Stimulated activated CD4-positive, alpha-beta T cell treated with anti-CD3 and anti-CD28 coated beads, Interleukin-12 subunit alpha, Interleukin-12 subunit beta, amount 100 ng/mL, for 48 hours (primary cell): ENCODE data around the gene UTY.

ENCODE experiments used
- DNase-seq, 3 donors: peaks; one replicate each; pipeline ENCODE4 v3.0.0-alpha.2; 2020; ENCODE audit warnings: low read depth in 2 of 3, low spot score in 1 of 3

The UTY gene

GRCh38 chrY:13479828-13480227, at the start of gene UTY:
Gene UTY (minus strand): TSS chrY:13480033. CDS start chrY:13479665, 368 bp downstream.
- DNase-seq = peak in 2 of 3 donors; percentile 60 to 65

- no peak for DNase-seq
These were observed 40.6 kb upstream of the UTY start for GRCh38 chrY:13520474-13520873.

GRCh38 chrY:13501215-13501614, 21.4 kb upstream of the UTY start:
- no peak for DNase-seq

GRCh38 chrY:13493737-13494136, 13.9 kb upstream of the UTY start:
- no peak for DNase-seq

GRCh38 chrY:13492408-13492807, 12.6 kb upstream of the UTY start:
- no peak for DNase-seq

GRCh38 chrY:13488738-13489137, 8.9 kb upstream of the UTY start:
- no peak for DNase-seq

DNA sequence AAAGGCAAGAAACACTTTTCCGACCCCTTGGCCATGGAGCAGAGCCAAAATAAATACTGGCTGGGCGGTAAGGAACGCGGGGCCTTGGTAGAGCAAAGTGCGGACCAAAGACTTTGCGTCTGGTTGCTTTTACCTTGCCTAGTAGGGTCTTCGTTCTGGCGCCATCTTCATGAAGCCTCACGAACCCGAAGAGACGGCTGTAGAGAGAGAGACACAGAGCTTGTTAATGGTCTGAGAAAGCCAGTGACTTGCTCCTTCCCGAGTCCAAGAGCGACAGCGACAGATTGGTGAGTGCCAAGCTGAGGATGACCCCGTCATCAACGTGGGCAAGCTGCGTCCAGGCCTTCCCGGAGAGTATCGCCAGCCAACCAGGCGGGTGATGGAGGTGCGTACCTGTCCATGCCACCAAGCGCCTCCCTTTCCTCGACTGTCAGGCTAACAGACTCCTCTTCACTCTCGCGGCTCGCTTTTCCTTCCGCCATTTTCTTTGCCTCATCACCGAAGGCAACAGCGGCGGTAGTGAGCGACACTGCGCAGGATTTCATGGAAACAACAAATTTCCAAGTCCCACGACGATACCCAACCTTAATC, 617 bp downstream of the UTY start:
- DNase-seq = peak in 2 of 3 donors; percentile 41 to 42

DNA sequence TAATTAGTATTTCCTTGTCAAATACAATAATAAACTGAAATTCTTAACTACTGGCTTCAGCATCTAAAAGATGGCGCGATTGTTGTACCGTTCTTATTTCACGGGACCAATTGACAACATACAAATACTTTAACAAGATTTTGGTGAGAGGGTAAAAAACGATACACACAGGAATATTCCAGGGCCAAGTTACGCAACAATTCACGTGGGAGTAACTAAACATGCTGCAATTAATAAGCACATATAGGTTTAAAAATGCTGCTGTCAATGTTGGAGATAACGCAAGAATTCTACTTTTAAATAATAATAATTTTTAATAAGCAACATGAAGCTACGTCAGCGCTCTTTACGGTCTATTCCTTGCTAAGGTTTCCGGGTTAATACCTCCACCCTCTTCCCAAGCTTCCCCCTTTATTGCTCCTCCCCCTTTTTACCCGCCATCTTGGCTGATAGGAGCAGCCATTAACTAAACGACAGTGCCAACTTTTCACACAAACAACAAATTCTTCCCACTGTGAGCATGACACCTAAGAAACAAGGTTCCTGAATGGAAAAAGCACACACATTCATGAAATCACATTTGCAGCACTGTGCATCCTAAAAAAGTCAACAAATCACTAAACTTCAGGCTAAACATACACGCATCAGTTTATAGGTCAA, 1.6 kb downstream of the UTY start:
- DNase-seq = peak in 1 of 3 donors; percentile 6

DNA sequence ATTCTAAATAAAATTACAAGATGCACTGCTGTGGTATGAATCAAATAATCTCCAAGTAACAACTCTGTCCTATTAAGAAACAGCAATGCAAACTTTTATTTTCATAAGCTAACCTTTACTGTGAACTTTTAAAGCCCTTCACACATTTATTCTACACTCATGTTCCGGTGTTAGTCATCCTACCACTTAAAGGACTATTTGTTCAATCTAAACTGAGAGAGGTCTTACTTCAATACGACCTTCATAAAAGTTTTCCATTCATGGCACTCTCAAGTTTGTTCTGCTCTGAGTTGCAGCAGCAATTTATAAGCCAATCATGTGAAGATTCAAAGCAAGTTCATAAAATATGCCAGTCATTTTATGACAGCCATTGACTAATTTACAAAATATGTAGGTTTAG, 4.8 kb downstream of the UTY start:
- no peak for DNase-seq

DNA sequence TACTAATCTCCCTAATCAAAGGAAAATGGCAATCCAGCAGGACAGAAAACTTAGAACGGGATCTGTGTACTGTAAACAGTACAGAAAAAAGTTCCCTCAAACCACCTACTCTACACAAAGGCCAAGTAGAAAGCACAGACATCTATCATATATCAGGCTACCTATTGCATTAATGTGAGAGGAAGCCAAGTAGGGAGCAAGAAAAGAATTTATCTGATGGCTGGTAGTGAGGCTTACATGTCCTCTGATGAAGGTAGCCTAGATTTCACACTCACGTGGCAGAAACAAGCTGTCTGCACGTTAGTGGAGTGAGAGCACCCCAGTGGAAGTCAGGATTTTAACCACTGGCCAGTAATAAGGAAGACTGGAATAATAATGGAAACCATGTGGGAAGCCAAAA, 28.3 kb downstream of the UTY start:
- DNase-seq = no peak

- no peak for DNase-seq
These were observed 29.2 kb downstream of the UTY start for GRCh38 chrY:13450596-13451130.

GRCh38 chrY:13445566-13445965, 34.3 kb downstream of the UTY start:
- DNase-seq = no peak

- no peak for DNase-seq
These were observed 36.7 kb downstream of the UTY start for GRCh38 chrY:13443146-13443545.

DNA sequence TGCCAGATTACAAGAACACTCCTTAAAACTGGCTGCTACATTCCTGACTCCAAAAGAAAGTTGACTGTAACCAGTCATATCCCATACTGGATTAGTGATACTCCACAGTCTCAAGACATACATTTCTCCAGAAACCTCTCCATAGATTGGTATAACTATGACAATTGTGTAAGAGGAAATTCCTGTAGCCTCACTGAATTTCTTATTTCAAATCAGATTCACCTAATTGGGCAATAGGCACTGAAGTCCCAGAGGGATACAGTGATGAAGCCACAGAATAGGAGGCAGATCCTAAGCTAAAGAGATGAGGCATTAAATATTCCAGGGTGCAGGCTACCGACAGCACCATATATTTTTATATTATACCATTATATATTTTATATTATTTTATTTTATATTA, 39.0 kb downstream of the UTY start:
- DNase-seq = no peak

- peak in 2 of 3 donors; percentile 5 to 55 for DNase-seq
These were observed 43.6 kb downstream of the UTY start for GRCh38 chrY:13435968-13436937.

DNA sequence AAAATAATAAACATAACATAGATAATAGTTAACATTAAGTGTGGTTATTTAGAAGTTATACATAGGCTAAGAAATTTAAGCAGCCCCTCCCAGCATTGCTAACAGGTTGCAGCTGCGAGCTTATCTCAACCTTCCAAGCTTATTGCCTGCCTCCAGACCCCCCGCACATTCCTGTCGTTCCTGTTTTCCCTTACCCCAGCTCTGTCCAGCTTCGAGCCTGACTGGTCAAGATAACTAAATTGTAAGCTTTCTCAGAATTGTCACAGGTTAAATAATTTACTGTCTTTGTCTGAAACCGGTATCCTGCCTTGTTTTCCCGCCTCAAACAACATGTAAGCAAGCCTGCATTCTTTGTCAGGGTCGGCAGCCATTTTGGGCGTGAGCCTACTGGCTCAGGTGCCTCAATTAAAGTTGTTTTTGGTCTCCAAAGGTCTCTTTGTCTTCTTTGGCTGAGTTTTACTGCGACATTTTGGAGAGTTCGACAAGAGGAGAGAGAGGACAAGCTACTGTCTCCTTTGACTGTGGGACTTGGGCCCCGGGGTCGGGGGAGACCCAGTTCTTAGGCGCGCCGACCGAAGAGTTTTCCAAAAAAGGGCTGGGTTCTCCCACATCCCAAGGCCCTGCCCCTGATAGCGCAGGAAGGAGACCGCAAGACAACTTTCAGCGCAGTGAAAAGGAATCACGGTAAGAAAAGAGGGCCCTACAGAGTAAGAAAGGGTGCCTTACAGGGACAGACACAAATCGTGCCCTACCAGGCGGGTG, 44.4 kb downstream of the UTY start:
- no peak for DNase-seq

DNA sequence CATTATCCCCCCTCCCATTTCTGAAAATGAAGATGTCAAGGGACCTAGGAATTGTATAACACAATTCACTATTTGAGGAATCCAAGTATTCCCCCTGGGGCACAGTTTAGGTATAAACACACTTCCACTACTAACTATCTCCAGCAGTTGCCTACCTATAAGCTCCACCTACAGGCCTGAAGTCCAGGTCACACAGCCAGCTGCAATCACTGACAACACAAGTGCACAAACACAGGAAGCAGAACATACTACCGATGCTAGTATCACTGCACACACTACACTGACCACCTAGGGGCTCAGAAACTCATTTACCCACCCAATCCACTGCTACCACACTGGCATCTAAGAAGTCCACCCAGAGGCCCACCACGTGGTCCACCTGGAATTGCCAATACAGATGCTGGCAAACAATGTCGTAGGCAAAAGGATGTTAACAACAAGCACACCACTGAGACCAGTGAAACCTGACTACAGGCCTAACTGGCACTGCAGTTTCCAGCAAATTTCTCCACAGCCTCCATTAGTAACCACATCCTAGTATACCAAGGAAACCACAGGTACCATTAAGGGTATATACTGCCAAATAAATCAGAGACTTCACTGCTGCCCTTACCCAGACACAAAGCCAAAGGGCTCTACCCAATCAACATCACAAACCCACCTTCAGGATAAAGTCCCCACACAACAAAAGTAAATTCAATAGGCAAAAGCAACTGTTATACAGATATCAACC, 47.4 kb downstream of the UTY start:
- DNase-seq = no peak

DNA sequence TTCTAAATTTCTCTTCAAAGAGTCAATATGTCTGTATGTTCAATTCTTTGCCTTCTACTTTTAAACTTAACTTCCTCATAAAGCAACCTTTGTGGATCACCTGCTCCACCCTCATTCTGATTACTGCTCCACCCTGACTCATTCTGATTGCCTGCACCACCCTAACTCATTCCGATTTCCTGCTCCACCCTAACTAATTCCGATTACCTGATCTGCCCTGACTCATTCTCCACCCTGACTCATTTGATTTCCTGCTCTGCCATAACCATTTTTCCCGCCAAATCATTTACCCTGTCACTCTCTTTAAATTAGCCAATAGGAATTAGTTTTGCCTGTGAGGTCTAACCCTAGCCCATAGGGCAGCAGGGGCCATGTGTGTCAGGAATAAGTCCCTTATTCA, 50.3 kb downstream of the UTY start:
- DNase-seq = no peak

- DNase-seq = no peak
These were observed 56.5 kb downstream of the UTY start for GRCh38 chrY:13423281-13423732.
